ENCODE results near the gene MARCO. TPM values are rescaled to one million over a fixed set of nuclear protein-coding genes. Genes with fewer than 3 reads are reported as not detected.
"Not testable (repeated sequence)": the region's sequence is repeated elsewhere in the genome, so short reads cannot be mapped to it uniquely, and the experiment has no call there.

MARCO gene
- total RNA-seq, 2 donors from 2014 or later: 2.7 to 3.2 TPM

- ATAC-seq (no peak), DNase-seq (no peak)
- intact Hi-C loops (cut with DNase I, micrococcal nuclease): no loop called here
Observed at GRCh38 chr2:119015845-119016244, 73.9 kb downstream of the MARCO start.

- no peak for ATAC-seq
- intact Hi-C loops (cut with DNase I, micrococcal nuclease): no loop called here
- DNase-seq: no peak
Observed at GRCh38 chr2:119019521-119019920, 77.5 kb downstream of the MARCO start.

GRCh38 chr2:119022678-119023077, 80.7 kb downstream of the MARCO start:
- intact Hi-C loops (cut with DNase I, micrococcal nuclease): no loop called here
- DNase-seq (no peak), ATAC-seq (no peak)

GRCh38 chr2:119023534-119023933, 81.5 kb downstream of the MARCO start:
- intact Hi-C loops (cut with DNase I, micrococcal nuclease): no loop called here
- ATAC-seq (no peak), DNase-seq (no peak)

- intact Hi-C loops (cut with DNase I, micrococcal nuclease): no loop called here
- no peak for DNase-seq
Observed at GRCh38 chr2:119024152-119024551, 82.2 kb downstream of the MARCO start.

GRCh38 chr2:119024568-119024967, 82.6 kb downstream of the MARCO start:
- DNase-seq (no peak), ATAC-seq (no peak)
- intact Hi-C loops (cut with DNase I, micrococcal nuclease): no loop called here

More at GRCh38 chr2:119024152-119024551, 82.2 kb downstream of the MARCO start:
- ATAC-seq: no peak

- ATAC-seq (no peak), DNase-seq (no peak)
- intact Hi-C loops (cut with DNase I, micrococcal nuclease): no loop called here
Observed at GRCh38 chr2:119025013-119025412, 83.0 kb downstream of the MARCO start.

GRCh38 chr2:119025762-119026351, 83.9 kb downstream of the MARCO start:
- DNase-seq: no peak

GRCh38 chr2:119026890-119027289, 84.9 kb downstream of the MARCO start:
- ATAC-seq: no peak
- intact Hi-C loops (cut with DNase I, micrococcal nuclease): no loop called here

More at GRCh38 chr2:119025762-119026351, 83.9 kb downstream of the MARCO start:
- intact Hi-C loops (cut with DNase I, micrococcal nuclease): no loop called here
- ATAC-seq: no peak

GRCh38 chr2:119028327-119029174, 86.6 kb downstream of the MARCO start:
- DNase-seq: peak in 1 of 2 donors; percentile 63
- intact Hi-C loops (cut with DNase I, micrococcal nuclease): no loop called here
- ATAC-seq: peak; percentile 52

More at GRCh38 chr2:119026890-119027289, 84.9 kb downstream of the MARCO start:
- DNase-seq: no peak

- DNase-seq: no peak
- ATAC-seq: no peak
- intact Hi-C loops (cut with DNase I, micrococcal nuclease): no loop called here
Observed at GRCh38 chr2:119029297-119029696, 87.3 kb downstream of the MARCO start.

GRCh38 chr2:119037922-119038321, 95.9 kb downstream of the MARCO start:
- DNase-seq; ATAC-seq; intact Hi-C loops (cut with DNase I, micrococcal nuclease): not testable (repeated sequence)

GRCh38 chr2:119040730-119041129, 98.7 kb downstream of the MARCO start:
- no peak for DNase-seq
- intact Hi-C loops (cut with DNase I, micrococcal nuclease): no loop called here
- no peak for ATAC-seq

Other genes with a start within 250 kb of the MARCO start
- gene EN1, start 94.5 kb upstream of the MARCO start, total RNA-seq: not detected
- not detected for gene C1QL2, start 216.6 kb downstream of the MARCO start, total RNA-seq